HG03139 (cell line): Measurements from ENCODE around the gene VWCE.

ENCODE experiments used
- ATAC-seq: cut with Tn5 transposase; IDR thresholded peaks from one replicate; pipeline ENCODE4 v1.9.1; 2021; ENCODE audit not compliant: unreplicated experiment

The VWCE gene, protein sequence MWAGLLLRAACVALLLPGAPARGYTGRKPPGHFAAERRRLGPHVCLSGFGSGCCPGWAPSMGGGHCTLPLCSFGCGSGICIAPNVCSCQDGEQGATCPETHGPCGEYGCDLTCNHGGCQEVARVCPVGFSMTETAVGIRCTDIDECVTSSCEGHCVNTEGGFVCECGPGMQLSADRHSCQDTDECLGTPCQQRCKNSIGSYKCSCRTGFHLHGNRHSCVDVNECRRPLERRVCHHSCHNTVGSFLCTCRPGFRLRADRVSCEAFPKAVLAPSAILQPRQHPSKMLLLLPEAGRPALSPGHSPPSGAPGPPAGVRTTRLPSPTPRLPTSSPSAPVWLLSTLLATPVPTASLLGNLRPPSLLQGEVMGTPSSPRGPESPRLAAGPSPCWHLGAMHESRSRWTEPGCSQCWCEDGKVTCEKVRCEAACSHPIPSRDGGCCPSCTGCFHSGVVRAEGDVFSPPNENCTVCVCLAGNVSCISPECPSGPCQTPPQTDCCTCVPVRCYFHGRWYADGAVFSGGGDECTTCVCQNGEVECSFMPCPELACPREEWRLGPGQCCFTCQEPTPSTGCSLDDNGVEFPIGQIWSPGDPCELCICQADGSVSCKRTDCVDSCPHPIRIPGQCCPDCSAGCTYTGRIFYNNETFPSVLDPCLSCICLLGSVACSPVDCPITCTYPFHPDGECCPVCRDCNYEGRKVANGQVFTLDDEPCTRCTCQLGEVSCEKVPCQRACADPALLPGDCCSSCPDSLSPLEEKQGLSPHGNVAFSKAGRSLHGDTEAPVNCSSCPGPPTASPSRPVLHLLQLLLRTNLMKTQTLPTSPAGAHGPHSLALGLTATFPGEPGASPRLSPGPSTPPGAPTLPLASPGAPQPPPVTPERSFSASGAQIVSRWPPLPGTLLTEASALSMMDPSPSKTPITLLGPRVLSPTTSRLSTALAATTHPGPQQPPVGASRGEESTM

DNA sequence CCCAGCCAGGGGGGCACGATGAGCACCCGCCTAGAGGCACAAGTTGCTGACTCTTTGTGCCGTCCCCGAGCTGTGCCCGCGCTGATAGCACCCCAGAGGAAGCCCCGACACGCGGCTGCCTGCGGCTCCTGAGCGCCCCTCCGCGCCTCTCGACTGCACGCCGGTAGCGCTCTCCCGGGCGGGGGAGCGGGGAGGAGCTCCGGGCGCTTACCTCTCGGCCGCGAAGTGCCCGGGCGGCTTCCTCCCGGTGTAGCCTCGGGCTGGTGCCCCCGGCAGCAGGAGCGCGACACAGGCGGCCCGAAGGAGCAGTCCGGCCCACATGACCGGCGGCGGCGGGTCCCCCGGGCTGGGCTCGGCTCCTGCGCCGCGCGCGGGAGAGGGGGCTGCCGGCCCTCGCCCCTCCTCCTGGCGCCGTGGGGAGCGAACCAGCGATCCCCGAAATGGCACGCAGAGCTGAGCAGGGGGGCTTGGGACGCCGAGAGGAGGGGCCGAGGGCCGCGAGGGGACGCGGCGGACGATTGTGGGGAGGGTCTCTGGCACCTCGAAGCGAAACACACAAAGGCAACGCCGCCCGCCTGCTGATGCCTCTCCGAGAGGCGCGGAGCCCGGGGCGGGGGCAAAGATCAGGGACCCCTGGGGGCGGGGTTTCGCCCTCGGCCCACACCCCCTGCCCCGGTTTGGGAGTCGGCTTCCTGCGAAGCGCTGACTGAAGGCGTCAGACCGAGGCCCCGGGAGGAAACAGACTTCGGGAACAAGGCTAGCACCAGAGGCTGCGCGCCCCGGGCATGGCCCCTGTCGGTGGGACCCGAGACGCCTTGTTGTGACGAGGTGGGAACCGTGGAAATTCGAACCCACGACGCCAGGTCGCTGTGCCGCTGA lies at the start of gene VWCE:
VWCE (minus strand) TSS at position 600 of the 879 bp plus-strand sequence; CDS start at position 321, 279 bp downstream.
- ATAC-seq: peak; percentile 72

DNA sequence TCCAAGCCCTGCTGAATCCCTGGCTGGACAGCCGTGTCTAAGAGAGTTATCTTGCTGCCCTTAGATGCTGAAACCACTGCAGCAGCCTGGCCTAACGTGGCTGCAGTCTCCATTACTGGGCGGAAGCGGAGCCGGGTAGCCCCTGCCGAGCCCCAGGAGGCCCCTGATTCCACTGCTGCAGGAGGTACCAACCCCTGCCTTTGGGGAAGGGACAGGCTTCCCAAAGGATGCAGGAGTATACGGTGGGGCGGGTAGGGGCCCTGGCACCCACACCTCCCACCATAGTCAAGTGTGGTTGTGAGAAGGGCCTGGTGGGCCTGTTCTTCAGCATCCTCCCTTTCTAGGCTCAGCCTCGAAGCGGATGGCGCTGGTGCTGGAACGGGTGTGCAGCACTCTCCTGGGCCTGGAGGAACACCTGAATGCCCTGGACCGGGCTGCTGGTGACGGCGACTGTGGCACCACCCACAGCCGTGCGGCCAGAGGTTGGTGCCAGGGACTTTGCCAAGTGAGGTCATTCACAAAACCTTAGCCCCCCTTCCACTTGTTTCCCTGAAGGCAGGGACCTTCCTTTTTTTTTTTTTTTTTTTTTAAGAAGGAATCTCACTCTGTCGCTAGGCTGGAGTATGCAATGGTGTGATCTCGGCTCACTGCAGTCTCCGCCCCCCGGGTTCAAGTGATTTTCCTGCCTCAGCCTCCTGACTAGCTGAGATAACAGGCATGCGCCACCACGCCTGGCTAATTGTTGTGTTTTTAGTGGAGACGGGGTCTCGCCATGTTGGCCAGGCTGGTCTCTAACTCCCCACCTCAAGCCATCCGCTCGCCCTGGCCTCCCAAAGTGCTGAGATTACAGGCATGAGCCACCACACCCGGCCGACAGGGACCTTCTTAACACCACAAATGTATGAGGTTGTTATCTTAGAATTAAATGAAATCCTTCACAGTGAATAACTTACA lies 49.0 kb upstream of the VWCE start:
- ATAC-seq: no peak

DNA sequence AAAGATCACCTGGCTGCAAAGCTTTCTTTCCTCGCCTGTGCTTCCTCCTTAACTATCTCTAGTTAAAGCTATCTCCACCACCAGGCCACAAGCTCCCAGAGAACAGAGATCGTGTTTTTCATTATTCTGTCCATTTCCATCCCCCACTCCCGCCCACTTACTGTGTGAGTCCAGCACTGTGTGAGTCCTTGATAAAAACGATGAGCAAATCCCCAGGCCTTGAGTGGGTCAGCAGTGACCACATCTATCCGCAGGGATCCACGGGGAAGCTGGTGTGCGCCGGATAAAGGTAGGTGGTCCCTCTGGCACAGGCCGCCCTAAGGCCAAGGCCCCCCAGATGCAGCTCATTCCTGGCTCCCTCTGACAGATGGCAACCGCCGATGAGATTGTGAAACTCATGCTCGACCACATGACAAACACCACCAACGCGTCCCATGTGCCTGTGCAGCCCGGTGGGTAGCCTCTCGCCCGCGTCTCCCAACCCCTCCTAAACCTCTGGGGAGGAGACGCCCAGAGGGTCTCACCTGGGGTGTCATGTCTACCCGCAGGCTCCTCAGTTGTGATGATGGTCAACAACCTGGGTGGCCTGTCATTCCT lies 47.2 kb upstream of the VWCE start:
- no peak for ATAC-seq

DNA sequence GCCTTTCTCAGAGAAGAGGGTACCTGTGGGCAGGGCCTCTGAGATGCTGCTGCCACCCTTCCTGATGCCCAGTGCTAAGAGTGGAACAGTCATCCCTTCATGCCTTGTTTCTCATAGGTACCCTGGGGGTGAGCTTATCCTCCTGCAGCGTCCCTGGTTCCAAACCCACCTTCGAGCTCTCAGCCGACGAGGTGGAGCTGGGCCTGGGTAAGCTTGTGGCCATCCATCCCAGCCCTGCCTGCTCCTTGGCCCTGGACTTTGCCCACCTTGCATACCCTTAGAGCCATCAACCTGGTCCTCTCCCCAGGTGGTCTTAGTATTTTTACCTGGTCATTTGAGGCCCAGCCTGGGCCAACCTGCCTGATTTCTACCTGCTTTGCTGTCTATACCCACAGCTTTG lies 46.6 kb upstream of the VWCE start:
- no peak for ATAC-seq

DNA sequence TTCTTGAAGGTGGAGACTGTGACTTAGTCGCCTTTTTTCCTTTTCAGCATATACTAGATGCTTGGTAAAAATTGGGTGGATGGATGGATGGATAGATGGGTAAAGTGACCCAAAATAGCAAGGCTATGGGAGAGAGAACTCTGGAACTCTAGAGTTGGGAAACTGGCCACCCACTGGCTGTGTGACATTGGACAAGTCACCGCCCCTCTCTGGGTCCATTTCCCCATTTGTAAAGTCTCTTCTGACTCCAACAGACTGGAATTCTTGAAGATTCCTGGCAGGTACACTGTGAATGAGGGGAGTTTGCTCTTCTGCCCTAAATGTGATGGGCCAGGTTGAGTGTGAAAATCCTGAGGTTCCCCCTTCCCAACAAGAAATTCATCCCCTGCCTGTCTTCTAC lies 45.9 kb upstream of the VWCE start:
- no peak for ATAC-seq

DNA sequence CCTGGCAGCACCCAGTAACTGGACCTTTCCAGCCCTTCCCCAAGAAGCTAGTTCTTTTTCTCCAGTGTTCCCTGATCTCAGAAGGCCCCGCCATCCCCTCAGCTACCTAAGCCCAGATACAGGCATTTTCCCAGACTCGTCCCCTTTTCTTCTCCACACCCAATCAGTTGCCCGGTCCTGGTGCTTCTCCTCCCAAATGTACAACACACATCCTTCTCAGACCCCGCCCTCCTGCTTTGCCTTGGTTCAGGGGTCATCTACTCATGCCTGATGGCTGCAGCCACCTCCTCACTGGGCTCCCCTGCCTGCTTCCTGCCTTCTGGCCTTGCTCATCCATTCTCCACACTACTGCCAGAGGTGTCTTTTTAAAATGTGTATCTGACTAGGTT lies 44.4 kb upstream of the VWCE start:
- ATAC-seq: no peak

DNA sequence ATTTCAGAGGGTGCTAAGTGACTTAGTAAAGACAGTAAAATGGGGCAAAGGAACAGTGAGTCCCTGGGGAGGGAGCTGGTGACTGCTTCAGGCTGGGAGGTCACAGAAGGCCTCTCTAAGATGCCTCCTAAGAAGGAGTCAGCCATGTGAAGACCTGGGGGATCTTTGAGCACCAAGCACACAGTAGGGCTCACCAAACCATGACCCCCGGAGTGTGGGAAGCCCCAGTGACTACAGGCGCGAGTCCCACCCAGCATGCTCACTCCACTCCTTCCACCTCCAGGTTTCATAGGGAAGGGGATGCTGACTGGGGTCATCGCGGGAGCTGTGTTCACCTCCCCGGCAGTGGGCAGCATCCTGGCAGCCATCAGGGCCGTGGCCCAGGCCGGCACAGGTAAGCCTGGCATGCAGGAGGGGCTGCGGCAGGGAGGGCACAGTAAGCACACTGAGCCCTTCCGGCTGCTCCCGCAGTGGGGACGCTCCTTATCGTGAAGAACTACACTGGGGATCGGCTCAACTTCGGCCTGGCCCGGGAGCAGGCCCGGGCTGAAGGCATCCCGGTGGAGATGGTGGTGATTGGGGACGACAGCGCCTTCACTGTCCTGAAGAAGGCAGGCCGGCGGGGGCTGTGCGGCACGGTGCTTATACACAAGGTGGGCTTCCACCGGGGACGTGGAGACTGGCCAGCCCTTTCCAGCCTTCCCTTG lies 43.8 kb upstream of the VWCE start:
- ATAC-seq: no peak

DNA sequence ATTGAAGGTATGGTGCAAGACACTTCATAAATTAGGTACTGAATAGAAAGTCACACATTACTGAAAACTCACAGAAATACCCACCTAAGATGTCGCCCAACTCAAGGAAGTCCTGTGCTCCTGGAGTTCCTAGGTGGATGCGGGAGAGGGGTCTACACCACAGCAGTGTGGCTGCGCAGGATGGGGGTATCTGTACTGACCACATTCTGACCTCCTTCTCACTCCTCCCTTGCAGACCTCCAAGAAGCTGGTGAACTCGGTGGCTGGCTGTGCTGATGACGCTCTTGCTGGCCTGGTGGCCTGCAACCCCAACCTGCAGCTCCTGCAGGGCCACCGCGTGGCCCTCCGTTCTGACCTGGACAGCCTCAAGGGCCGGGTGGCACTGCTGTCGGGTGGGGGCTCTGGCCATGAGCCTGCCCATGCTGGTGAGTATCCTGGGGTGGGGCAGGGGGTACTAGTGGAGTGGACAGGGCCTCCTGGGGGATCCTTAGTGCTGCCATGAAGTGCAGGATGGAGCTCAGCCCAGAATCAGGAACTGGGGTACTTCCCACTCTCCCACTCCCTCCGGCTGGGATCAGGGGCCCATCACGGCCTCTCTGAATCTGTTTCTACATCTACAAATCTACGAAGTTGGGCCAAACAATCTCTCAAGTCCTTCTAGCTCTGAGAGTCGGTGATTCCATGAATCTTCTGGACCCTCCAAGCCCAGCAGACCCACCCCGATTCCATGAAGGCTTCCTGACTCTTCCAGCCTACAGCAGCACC lies 42.8 kb upstream of the VWCE start:
- ATAC-seq: no peak

DNA sequence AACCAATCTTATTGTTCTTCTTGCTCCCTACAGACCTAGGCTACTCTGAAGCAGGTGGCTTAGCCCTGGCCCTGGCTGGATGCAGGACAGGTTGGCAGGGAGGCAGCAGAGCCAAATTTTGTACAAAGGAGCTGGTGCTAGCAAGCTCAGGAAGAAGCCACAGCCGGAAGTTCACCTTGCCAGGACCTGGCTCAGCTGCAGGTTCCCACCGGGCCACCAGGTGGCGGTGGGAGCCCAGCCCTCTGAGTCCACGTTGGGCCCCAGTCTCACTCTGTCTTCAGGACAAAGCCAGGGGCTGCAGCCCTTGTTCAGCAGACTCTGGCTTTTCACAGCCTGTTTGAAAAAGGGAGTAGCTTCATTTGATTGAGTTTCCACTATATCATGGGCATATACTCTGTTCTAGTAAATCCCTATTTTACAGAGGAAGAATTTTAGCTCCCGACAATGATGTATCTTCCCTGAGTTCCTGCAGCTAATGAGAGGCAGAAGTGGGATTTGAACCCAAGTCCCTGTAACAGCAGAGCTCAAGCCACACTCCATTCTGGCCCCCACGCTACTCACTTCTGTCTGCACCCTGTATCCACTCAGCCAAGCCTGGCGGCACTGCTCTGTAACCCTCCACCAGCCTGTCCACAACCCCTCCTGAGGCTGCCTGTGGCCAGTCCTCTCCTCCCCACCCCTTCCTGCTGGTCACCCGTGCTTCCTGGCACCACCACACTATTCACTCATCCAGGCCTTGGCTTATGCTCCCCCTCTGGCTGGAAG lies 41.2 kb upstream of the VWCE start:
- ATAC-seq: peak; percentile 47

DNA sequence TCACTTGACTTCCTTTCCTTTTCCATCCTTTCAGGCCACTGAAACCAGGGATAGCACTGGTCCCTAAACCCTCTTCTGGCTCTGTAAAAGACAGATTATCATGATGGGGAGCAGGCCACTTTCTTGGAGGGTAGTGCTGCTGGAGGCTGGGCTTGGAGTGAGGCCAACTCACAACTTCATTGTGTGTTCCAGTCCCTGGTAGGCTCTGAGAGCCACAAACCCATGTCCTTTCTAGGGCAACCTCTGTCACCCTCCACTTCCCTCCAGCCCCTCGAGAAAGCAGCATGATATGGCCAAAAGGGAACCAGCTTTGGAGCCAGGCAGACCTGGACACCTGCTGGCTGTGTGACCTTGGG lies 40.2 kb upstream of the VWCE start:
- ATAC-seq: no peak

DNA sequence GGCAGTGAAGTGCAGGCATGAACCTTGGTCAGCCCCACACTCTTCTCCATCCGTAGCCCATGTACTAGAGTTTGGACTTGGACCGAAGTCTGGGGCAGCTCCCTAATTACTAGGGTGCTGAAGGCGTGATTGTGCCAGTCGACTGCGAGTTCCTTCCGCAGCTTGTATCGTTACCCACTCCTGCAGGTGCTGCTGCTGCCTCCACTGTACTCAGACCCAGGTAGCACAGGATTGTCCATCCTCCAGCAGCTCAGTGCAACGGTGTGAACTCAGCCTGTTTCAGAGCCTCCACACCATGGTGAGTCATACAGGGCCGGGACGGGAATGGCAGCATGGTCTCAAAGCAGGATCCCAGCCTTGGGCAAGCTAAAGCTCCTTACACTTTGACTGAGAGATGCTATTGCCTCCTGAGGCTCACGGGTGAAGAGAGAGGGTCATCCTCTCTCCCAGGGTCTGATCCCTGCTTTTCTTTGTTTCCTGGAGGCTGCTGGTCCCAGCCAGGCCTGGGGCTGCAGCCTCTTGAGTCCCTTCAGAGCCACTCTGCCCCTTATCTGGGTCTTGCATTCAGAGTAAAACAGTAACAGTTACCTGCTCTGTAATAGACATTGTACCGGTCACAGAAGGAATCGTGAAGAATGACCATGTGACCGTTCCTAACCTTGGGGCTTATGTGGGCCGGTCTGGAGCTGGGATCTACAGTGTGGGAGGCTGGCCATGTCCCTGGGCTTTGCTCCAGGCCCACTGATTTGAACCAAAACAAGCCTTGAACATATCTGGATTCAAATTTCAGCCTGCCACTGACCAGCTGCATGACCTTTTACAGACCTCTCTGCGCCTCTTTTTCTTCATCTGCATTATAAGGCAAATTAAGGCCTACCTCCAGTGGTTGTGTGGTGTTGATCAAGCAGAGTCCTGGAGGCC lies 39.6 kb upstream of the VWCE start:
- ATAC-seq: no peak

DNA sequence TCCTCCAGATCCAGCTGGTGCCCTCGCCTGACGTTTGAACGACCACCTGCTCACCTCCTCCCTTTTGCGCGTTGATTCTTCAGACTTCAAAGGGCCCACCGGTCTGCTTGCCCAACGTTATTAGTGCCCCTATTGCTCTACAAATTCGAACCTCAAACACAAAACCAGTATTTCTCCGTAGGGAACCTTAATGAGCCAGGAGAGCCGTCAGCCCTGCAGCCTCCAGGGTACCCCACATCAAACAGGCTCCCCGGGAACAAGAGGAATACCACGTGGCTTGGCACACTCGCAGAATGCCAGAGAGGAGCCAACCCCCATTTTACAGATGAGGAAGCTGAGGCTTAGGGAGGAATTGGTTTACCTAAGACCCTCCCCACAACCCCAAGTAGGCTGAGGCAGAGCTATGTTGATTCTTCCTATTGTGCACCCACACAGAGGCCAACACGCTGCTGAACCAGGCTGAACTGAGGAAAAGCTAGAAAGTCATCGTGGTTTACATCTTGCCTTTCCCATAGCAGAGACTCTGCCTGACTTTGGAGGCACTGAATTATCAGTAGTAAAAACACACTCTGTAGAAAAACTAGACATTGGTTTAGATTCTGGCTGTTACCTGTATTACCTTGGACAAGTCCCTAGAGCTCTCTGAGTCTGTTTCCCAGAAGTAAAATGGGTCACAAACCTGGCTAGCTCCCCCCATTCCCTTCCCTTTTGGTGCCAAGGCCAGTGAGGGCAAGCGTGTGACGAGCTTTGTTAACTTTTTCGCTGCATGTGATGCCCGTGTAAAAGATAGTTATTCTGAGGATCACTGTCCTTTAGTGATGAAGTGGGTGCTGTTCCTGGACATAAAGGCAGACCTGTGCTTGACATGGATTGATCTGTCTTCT lies 38.7 kb upstream of the VWCE start:
- no peak for ATAC-seq

DNA sequence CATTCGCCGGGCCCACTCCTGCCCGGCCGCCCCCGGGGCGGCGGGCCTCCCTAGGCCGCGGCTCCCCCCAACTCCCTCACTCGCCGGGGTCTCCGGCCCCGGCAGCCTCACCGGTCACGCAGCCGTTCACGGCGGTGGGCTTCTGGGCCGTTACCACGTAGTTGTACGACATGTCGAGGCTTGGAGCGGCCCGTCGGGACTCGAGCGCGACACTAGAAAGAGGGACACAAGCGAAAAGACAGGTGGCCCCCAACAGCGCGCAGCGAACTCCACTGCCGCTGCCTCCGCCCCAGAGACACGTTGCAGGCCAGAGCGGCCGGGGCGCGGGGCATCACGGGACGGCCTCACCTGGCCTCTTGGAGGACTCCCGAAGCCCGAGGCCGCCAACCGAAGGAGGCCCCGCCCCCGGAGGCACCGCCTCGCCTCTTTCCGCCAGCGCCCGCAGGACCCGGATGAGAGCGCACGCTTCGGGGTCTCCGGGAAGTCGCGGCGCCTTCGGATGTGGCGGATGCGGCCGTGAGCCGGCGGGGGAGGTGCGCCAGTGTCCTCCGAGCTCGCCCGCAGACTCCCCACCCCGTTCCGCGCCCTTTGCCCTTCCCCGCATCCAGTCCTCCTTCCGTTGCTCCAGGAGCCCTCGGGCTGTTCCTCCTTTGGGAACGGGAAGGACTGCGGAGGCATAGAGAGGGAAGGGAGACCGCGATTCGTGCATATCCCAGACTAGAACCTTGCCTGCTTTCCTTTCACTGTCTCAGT lies 37.9 kb upstream of the VWCE start, which contains the start of the genes DDB1 and TKFC:
DDB1 (minus strand) TSS at position 309 of the 753 bp plus-strand sequence; CDS start at position 172, 137 bp downstream.
TKFC (plus strand) TSS at position 432 of the 753 bp plus-strand sequence. CDS start 1,501 bp downstream, outside the sequence.
- ATAC-seq: peak; percentile 82

DNA sequence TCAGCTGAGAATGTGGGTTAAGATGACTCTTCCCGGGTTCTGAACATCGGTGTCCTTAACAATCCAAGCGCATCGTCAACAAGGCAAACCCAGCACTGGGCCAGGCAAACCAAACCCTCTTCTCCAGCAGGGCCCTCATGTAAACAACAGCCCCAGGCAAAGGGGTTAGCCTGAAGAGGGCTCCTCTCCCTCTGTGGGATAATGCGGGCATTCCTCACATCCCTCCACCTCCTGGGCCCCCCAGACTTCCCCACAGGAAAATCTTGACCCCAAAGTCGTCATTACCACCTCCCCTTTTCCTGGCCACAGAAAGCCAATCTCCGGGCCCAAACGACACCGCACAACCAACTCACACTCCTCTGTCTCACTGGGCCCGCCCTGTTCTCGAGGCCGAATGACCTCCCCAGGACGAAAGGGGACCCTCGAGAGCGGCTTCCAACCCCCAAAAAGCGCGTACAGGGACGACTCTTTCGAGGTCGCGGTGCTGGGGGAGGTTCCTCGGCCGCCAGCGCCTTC lies 37.2 kb upstream of the VWCE start:
- ATAC-seq: no peak
